Lower leg skin (tissue), 3 donors: ENCODE data around the gene MMP17.

Experiments
- CTCF ChIP-seq, 3 donors: fragments of 450-650 bp; IDR thresholded peaks; one replicate each; pipeline ENCODE4 v1.5.1; 2016; ENCODE audit warnings: antibody characterized with exemption in 3 of 3, mild to moderate bottlenecking in 3 of 3, moderate library complexity in 2 of 3
- POLR2A ChIP-seq, 2 donors: fragments of 450-650 bp; IDR thresholded peaks; one replicate each; pipeline ENCODE4 v1.6.1; 2016 to 2017; ENCODE audit warnings: antibody characterized with exemption in 2 of 2, mild to moderate bottlenecking in 1 of 2, moderate library complexity in 1 of 2

- TF ChIP-seq CTCF (IDR thresholded peaks at IDR 0.05) (no peak), POLR2A (IDR thresholded peaks at IDR 0.05) (no peak)
Measured at GRCh38 chr12:131830335-131830913, 2.2 kb downstream of the MMP17 start.
